Endothelial cell (in vitro differentiated cells): Measurements from ENCODE around the gene TMEM165. TPM values are rescaled to one million over a fixed set of nuclear protein-coding genes. Genes with fewer than 3 reads are reported as not detected.
"Not testable (repeated sequence)": the region's sequence is repeated elsewhere in the genome, so short reads cannot be mapped to it uniquely, and the experiment has no call there.

ENCODE experiments used
- DNase-seq: peaks from one replicate; pipeline ENCODE4 v3.0.0; 2021; ENCODE audit warnings: low spot score
- H3K27ac Mint-ChIP-seq: one replicate; pipeline ENCODE4 v1.8.0; 2021; ENCODE audit warnings: mixed read lengths, inconsistent platforms; ENCODE audit not compliant: unreplicated experiment
- H3K27me3 Mint-ChIP-seq: one replicate; pipeline ENCODE4 v1.8.0; 2021; ENCODE audit warnings: mild to moderate bottlenecking, moderate library complexity, mixed read lengths, inconsistent platforms; ENCODE audit not compliant: unreplicated experiment
- H3K36me3 Mint-ChIP-seq: one replicate; pipeline ENCODE4 v1.8.0; 2021; ENCODE audit warnings: mild to moderate bottlenecking, low read depth, mixed read lengths, inconsistent platforms; ENCODE audit not compliant: unreplicated experiment
- H3K4me1 Mint-ChIP-seq: one replicate; pipeline ENCODE4 v1.8.0; 2021; ENCODE audit warnings: mild to moderate bottlenecking, mixed read lengths, inconsistent platforms; ENCODE audit not compliant: unreplicated experiment
- H3K4me3 Mint-ChIP-seq: one replicate; pipeline ENCODE4 v1.8.0; 2021; ENCODE audit warnings: mild to moderate bottlenecking, mixed read lengths, inconsistent platforms; ENCODE audit not compliant: unreplicated experiment
- H3K9me3 Mint-ChIP-seq: one replicate; pipeline ENCODE4 v1.8.0; 2021; ENCODE audit warnings: mixed read lengths, inconsistent platforms; ENCODE audit not compliant: unreplicated experiment
- total RNA-seq: library from RNA; stranded (reverse); fragmentation: NEBNext Ultra II Directional; extraction: Animal tissue kit (Norgen Biotek cat#: 25700); gene quantifications from one replicate; pipeline ENCODE4 v1.2.1, GENCODE V29; 2021; ENCODE audit not compliant: unreplicated experiment
- TF ChIP-seq, protein P1 (sequence below): fragments of 200-600 bp; sonication (generic); IDR thresholded peaks from one replicate; pipeline ENCODE4 v1.5.0; 2021; ENCODE audit warnings: antibody characterized with exemption; ENCODE audit not compliant: unreplicated experiment

TMEM165 gene
- total RNA-seq, 1 donor from 2014 or later: 197 TPM

DNA sequence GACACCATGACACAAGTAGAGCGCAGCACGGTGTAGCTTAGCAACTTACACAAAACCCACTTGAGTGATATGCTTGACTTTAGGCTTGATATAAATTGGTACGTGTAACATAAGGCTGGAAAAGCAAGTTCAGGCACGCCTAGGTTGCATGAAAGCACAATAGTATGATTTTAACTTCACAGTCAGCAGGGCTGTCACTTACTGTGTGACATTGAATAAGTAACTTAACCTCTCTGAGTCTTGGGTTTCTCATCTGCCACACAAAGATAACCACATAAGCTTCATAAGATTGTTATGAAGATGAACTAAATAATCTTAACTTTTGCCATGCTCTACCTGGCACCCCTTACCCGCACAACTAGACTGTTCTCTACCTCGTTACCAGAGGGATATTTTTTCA is 40.2 kb upstream of the TMEM165 start:
- TF ChIP-seq, protein P1, sequence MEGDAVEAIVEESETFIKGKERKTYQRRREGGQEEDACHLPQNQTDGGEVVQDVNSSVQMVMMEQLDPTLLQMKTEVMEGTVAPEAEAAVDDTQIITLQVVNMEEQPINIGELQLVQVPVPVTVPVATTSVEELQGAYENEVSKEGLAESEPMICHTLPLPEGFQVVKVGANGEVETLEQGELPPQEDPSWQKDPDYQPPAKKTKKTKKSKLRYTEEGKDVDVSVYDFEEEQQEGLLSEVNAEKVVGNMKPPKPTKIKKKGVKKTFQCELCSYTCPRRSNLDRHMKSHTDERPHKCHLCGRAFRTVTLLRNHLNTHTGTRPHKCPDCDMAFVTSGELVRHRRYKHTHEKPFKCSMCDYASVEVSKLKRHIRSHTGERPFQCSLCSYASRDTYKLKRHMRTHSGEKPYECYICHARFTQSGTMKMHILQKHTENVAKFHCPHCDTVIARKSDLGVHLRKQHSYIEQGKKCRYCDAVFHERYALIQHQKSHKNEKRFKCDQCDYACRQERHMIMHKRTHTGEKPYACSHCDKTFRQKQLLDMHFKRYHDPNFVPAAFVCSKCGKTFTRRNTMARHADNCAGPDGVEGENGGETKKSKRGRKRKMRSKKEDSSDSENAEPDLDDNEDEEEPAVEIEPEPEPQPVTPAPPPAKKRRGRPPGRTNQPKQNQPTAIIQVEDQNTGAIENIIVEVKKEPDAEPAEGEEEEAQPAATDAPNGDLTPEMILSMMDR: no peak
- H3K4me1 Mint-ChIP-seq: peaks cover 5% of the 10 kb centered on the region
- no peaks in the 10 kb centered on the region for H3K9me3 Mint-ChIP-seq
- H3K27me3 Mint-ChIP-seq: peaks cover 7% of the 10 kb centered on the region
- no peak for DNase-seq
- H3K27ac Mint-ChIP-seq: peak overlapping the region; percentile 18
- peaks cover 45% of the 10 kb centered on the region for H3K36me3 Mint-ChIP-seq
- no peak overlapping the region for H3K4me3 Mint-ChIP-seq

DNA sequence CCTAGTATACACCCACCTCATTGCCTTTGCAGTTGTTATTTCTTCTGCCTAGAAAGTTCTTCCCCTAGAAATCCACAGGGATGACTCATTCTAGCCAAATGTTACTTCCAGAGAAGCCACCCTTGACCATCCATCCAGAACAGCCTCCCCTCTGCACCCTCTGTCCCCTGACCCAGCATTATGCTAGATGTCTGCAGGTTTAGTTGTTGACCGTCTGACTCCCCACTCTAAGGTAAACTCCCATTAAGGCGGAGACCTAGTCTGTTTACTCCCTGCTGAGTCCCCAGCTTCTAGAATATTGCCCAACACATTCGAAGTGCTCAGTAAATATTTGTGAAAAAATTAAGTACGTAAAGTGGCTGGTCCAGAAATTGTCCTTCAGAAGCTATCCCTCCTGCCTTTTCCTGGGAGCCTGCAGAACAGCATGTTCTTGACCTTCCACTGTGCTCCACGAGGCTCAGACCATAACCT is 38.7 kb upstream of the TMEM165 start:
- Mint-ChIP-seq H3K4me1 (peaks cover 8% of the 10 kb centered on the region), H3K36me3 (peaks cover 42% of the 10 kb centered on the region), H3K27ac (no peak overlapping the region), H3K9me3 (no peaks in the 10 kb centered on the region), H3K27me3 (peaks cover 8% of the 10 kb centered on the region), H3K4me3 (peak overlapping the region; percentile 14)
- DNase-seq: no peak
- TF ChIP-seq, protein P1: no peak

DNA sequence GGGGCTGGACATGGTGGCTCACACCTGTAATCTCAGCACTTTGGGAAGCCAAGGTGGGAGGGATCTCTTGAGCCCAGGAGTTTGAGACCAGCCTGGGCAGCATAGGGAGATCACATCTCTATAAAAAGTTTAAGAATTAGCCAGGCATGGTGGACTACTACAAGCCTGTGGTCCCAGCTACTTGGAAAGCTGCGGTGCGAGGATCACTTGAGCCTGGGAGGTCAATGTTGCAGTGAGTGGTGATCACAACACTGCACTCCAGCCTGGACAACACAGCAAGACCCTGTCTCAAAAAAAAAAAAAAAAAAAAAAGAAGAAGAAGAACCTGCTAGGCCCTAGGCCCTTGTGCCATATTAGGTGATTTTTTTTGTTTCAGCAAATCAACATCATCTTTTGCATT is 37.5 kb upstream of the TMEM165 start:
- Mint-ChIP-seq H3K4me3 (no peak overlapping the region), H3K27me3 (peaks cover 8% of the 10 kb centered on the region), H3K4me1 (peaks cover 9% of the 10 kb centered on the region), H3K27ac (no peak overlapping the region), H3K9me3 (no peaks in the 10 kb centered on the region), H3K36me3 (peaks cover 32% of the 10 kb centered on the region)
- no peak for DNase-seq
- TF ChIP-seq, protein P1: no peak

DNA sequence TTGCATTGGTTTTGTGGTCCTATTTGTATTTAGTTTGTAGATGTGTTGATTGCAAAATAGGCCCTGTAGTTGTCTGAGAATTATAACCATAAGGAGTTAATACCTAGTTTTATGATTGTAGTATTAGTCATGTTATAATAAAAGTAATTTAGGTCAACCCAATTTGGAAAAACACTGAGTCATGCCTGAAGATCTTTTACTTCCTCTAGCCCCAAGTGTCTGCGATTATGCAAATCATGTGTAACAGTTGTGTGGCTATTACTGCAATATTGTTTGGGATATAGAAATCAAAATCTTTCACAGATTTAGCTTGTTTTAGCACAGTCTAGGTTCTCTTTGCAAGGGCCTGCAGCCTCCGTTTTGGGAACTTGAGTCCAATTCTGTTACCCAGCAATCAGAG is 37.1 kb upstream of the TMEM165 start:
- no peaks in the 10 kb centered on the region for H3K9me3 Mint-ChIP-seq
- TF ChIP-seq, protein P1: no peak
- H3K27ac Mint-ChIP-seq: no peak overlapping the region
- no peak for DNase-seq
- peaks cover 8% of the 10 kb centered on the region for H3K27me3 Mint-ChIP-seq
- no peak overlapping the region for H3K4me3 Mint-ChIP-seq
- peaks cover 13% of the 10 kb centered on the region for H3K4me1 Mint-ChIP-seq
- H3K36me3 Mint-ChIP-seq: peaks cover 33% of the 10 kb centered on the region

DNA sequence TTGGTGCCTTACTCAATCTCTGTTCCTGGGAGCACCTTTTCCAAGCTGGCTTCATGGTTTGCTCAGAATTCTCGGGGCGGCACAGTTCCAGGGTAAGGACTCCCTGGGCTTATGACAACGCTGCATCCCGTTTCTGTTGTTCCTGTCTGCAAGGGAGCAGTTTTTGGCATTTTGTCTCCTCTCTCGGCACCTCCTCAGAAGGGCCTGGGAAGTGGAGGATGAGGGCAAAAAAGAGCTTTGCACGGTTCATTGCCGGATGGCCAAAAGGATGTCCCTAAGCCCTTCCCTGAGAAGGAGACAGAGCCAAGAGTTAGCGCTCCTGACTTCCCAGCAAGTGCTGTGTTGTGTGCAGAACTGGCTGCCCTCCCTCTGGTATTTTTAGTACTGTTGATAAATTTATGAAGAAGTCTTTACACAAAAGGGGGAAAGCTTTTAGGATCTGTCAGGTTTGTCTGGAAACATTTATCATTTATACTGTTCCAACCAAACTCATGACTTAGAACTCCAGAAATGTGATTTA is 36.3 kb upstream of the TMEM165 start:
- Mint-ChIP-seq H3K4me3 (no peak overlapping the region), H3K36me3 (peaks cover 32% of the 10 kb centered on the region), H3K4me1 (peaks cover 19% of the 10 kb centered on the region), H3K9me3 (no peaks in the 10 kb centered on the region), H3K27me3 (peaks cover 8% of the 10 kb centered on the region), H3K27ac (no peak overlapping the region)
- TF ChIP-seq, protein P1: no peak
- DNase-seq: no peak

DNA sequence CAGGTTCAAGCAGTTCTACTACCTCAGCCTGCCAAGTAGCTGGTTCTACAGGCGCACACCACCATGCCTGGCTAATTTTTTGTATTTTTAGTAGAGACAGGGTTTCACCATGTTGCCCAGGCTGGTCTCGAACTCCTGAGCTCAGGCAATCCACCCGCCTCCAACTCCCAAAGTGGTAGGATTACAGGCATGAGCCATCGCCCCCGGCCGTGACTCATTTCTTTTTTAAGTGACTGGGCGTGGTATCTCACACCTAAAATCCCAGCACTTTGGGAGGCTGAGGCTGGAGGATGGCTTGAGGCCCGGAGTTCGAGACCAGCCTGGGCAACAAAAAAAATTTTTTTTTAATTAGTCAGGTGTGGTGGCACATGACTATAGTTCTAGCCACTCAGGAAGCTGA is 32.8 kb upstream of the TMEM165 start:
- H3K27me3 Mint-ChIP-seq, DNase-seq, H3K9me3 Mint-ChIP-seq, H3K27ac Mint-ChIP-seq, H3K4me3 Mint-ChIP-seq: not testable (repeated sequence)
- Mint-ChIP-seq H3K36me3 (peaks cover 33% of the 10 kb centered on the region), H3K4me1 (peaks cover 47% of the 10 kb centered on the region)
